HCT116 (cell line): Measurements from ENCODE around the gene PSMD5. TPM values are rescaled to one million over a fixed set of nuclear protein-coding genes. Genes with fewer than 3 reads are reported as not detected.
A peak's percentile ranks its signal among the peaks of the same experiment; 100 is the strongest.

Experiments
- ATAC-seq: fragments of 200-7000 bp; cut with Tn5 transposase; 2 replicates; pipeline ENCODE4 v1.9.1; 2020; ENCODE audit warnings: mild to moderate bottlenecking, moderate library complexity
- BruUV-seq: library from RNA; stranded (reverse); fragments of 400-500 nt; replicated peaks from 2 replicates; lab custom pipeline; 2021; lab: Mats Ljungman, UMichigan
- CTCF ChIA-PET: fragments of 300-600 bp; sonication (Branson Sonifier 250); formaldehyde crosslinking; loops from one replicate; lab custom pipeline; 2021; ENCODE audit warnings: antibody characterized with exemption; lab: Charles Lee
- POLR2A ChIA-PET: fragments of 300-600, 350-600 bp; sonication (Branson Sonifier 250); formaldehyde crosslinking; loops from one replicate; lab custom pipeline; 2021; ENCODE audit warnings: antibody characterized with exemption; lab: Charles Lee
- RAD21 ChIA-PET, 2 experiments: fragments of 300-600 bp; sonication (Branson Sonifier 250); formaldehyde crosslinking; loops; one replicate each; lab custom pipeline; 2023; ENCODE audit warnings: low total read pairs in 2 of 2; ENCODE audit not compliant: uncharacterized antibody in 2 of 2, unreplicated experiment in 2 of 2, low non-redundant PET in 1 of 2; lab: Charles Lee
- DNase-seq: peaks from one replicate; pipeline ENCODE4 v3.0.0-alpha.2; 2010; ENCODE audit warnings: low read depth, low spot score
- H2AFZ ChIP-seq: fragments of 200-600 bp; shearing (Covaris generic), sonication (generic); 2 replicates; pipeline ENCODE4 v1.6.1; 2017; ENCODE audit warnings: low read depth, mixed run types, mixed read lengths, antibody characterized with exemption, low read length; ENCODE audit not compliant: poor library complexity, severe bottlenecking
- H3K27ac ChIP-seq: 2 replicates; pipeline ENCODE4 v1.5.1; 2012; ENCODE audit warnings: low read depth, low read length
- H3K27me3 ChIP-seq: fragments of 200-600 bp; sonication (generic); 2 replicates; pipeline ENCODE4 v1.6.1; 2016; ENCODE audit warnings: mixed run types, low read length, mixed read lengths; ENCODE audit not compliant: insufficient read depth
- H3K36me3 ChIP-seq, 2 experiments: fragments of 200-500 bp in 1 of 2; fragments of 200-600 bp in 1 of 2; sonication (Bioruptor generic) in 1 of 2; sonication (generic) in 1 of 2; 2 replicates each; pipeline versions ENCODE4 v1.5.1 to v1.6.1; 2014 to 2016; ENCODE audit warnings: low read length in 2 of 2, inconsistent platforms in 1 of 2, mixed read lengths in 1 of 2, mixed run types in 1 of 2; ENCODE audit not compliant: insufficient read depth in 2 of 2, control insufficient read depth in 1 of 2
- H3K4me1 ChIP-seq, 2 experiments: fragments of 200-600 bp in 1 of 2; sonication (generic) in 1 of 2; 2 replicates each; pipeline versions ENCODE4 v1.5.1 to v1.6.1; 2012 to 2017; ENCODE audit warnings: low read length in 2 of 2, inconsistent platforms in 1 of 2, mild to moderate bottlenecking in 1 of 2, mixed read lengths in 1 of 2, mixed run types in 1 of 2, moderate library complexity in 1 of 2; ENCODE audit not compliant: insufficient read depth in 2 of 2, control insufficient read depth in 1 of 2
- H3K4me2 ChIP-seq: fragments of 200-600 bp; sonication (generic); 2 replicates; pipeline ENCODE4 v1.6.1; 2017; ENCODE audit warnings: mixed run types, low read length, mixed read lengths
- H3K4me3 ChIP-seq, 2 experiments: fragments of 200-600 bp in 1 of 2; sonication (generic) in 1 of 2; replicated peaks in 1 of 2; 2 replicates each; pipeline ENCODE4 v1.5.1; 2011 to 2016; ENCODE audit warnings: low read length in 2 of 2, control low read depth in 1 of 2, low read depth in 1 of 2, mild to moderate bottlenecking in 1 of 2, mixed read lengths in 1 of 2, mixed run types in 1 of 2
- H3K79me2 ChIP-seq: fragments of 200-600 bp; sonication (generic); 2 replicates; pipeline ENCODE4 v1.6.1; 2017; ENCODE audit warnings: mild to moderate bottlenecking, mixed run types, low read length, moderate library complexity, mixed read lengths; ENCODE audit not compliant: insufficient read depth
- H3K9ac ChIP-seq: fragments of 200-600 bp; sonication (generic); 2 replicates; pipeline ENCODE4 v1.6.1; 2016; ENCODE audit warnings: low read length, mixed read lengths
- H3K9me2 ChIP-seq: fragments of 200-600 bp; sonication (generic), shearing (Covaris generic); 2 replicates; pipeline ENCODE4 v1.6.1; 2017; ENCODE audit warnings: mixed run types, mild to moderate bottlenecking, moderate library complexity; ENCODE audit not compliant: insufficient read depth
- H3K9me3 ChIP-seq, 2 experiments: fragments of 200-500 bp in 1 of 2; fragments of 200-600 bp in 1 of 2; sonication (Bioruptor generic) in 1 of 2; sonication (generic) in 1 of 2; 2 replicates each; pipeline ENCODE4 v1.6.1; 2014 to 2017; ENCODE audit warnings: low read length in 2 of 2, mixed read lengths in 2 of 2, inconsistent platforms in 1 of 2, low read depth in 1 of 2, mild to moderate bottlenecking in 1 of 2, mixed run types in 1 of 2, moderate library complexity in 1 of 2; ENCODE audit not compliant: control insufficient read depth in 1 of 2, insufficient read depth in 1 of 2
- H4K20me1 ChIP-seq: fragments of 200-600 bp; sonication (generic), shearing (Covaris generic); 2 replicates; pipeline ENCODE4 v1.6.1; 2017; ENCODE audit warnings: mixed run types, mild to moderate bottlenecking, moderate library complexity; ENCODE audit not compliant: insufficient read depth
- ATF3 ChIP-seq: IDR thresholded peaks from 2 replicates; pipeline ENCODE4 v1.6.1; 2012
- CEBPB ChIP-seq: IDR thresholded peaks from 2 replicates; pipeline ENCODE4 v1.6.1; 2012; ENCODE audit warnings: low read depth
- EGR1 ChIP-seq: IDR thresholded peaks from 2 replicates; pipeline ENCODE4 v1.6.1; 2012; ENCODE audit warnings: low read depth
- ELF1 ChIP-seq: IDR thresholded peaks from 2 replicates; pipeline ENCODE4 v1.6.1; 2012; ENCODE audit warnings: low read depth, borderline replicate concordance
- EZH2 ChIP-seq: fragments of 200-600 bp; sonication (generic); IDR thresholded peaks from 2 replicates; pipeline ENCODE4 v1.6.1; 2017; ENCODE audit warnings: antibody characterized with exemption, mixed run types
- SIN3A ChIP-seq: IDR thresholded peaks from 2 replicates; pipeline ENCODE4 v1.6.1; 2012; ENCODE audit warnings: low read depth
- intact Hi-C: fragments of 100-400 bp; cut with micrococcal nuclease; formaldehyde crosslinking; loops from 2 replicates; pipeline ENCODE4 v1.10.0; 2022
- total RNA-seq: library from RNA; stranded (reverse); gene quantifications from one replicate; pipeline ENCODE4 v1.2.1, GENCODE V29; 2021; ENCODE audit not compliant: unreplicated experiment
- TF ChIP-seq, protein P1 (sequence below), 3 experiments: fragments of 200-600 bp in 1 of 3; sonication (generic) in 1 of 3; IDR thresholded peaks in 2 of 3; conservative IDR thresholded peaks in 1 of 3; 2 replicates each; pipeline ENCODE4 v1.5.1; 2012 to 2017; ENCODE audit warnings: low read depth in 2 of 3, low read length in 2 of 3, antibody characterized with exemption in 1 of 3, borderline replicate concordance in 1 of 3, control low read depth in 1 of 3, mild to moderate bottlenecking in 1 of 3, mixed read lengths in 1 of 3, mixed run types in 1 of 3, moderate library complexity in 1 of 3; ENCODE audit not compliant: insufficient read depth in 1 of 3

Gene PSMD5
- total RNA-seq, 1 experiment from 2014 or later, result 64.3 TPM

DNA sequence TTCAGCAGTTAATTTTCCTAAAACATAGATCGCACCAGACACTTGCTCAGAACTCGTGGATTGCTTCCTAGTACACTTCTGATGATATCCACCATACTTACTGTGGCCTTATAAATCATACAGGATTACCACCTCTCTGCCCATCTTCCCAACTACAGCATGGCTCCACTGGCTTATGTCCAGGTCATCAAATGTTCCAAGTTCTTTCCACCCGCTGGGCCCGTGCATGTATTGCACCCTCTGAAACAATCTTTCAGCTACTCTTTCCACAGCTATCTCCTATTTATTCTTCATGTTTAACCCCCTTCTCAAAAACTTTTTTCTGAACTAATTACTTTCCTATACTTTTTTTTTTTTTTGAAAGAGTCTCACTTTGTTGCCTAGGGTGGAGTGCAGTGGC lies 68.0 kb downstream of the PSMD5 start:
- H2AFZ ChIP-seq, result no peak overlapping the region
- ATAC-seq (no peak), DNase-seq (no peak)
- POLR2A ChIA-PET, result no interaction called here
- CTCF ChIA-PET, result no interaction called here
- no peaks in the 10 kb centered on the region for H3K9me3 ChIP-seq
- H3K9me2 ChIP-seq, result no peaks in the 10 kb centered on the region
- TF ChIP-seq, protein P1, sequence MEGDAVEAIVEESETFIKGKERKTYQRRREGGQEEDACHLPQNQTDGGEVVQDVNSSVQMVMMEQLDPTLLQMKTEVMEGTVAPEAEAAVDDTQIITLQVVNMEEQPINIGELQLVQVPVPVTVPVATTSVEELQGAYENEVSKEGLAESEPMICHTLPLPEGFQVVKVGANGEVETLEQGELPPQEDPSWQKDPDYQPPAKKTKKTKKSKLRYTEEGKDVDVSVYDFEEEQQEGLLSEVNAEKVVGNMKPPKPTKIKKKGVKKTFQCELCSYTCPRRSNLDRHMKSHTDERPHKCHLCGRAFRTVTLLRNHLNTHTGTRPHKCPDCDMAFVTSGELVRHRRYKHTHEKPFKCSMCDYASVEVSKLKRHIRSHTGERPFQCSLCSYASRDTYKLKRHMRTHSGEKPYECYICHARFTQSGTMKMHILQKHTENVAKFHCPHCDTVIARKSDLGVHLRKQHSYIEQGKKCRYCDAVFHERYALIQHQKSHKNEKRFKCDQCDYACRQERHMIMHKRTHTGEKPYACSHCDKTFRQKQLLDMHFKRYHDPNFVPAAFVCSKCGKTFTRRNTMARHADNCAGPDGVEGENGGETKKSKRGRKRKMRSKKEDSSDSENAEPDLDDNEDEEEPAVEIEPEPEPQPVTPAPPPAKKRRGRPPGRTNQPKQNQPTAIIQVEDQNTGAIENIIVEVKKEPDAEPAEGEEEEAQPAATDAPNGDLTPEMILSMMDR (IDR thresholded peaks at IDR 0.05 in 2 of 3, conservative IDR thresholded peaks at IDR 0.05 in 1 of 3; ENCODE audit: borderline replicate concordance in 1 of 3, insufficient read depth in 1 of 3, low read depth in 2 of 3, low read length in 2 of 3), result peak in 1 of 3 experiments; percentile 9; a peak in 1 of 6 replicates
- no peak for TF ChIP-seq EGR1
- no peaks in the 10 kb centered on the region for H3K27me3 ChIP-seq
- H4K20me1 ChIP-seq, result no peaks in the 10 kb centered on the region
- peaks cover 29 to 43% of the 10 kb centered on the region in 2 experiments; a peak in 3 of 4 replicates for H3K36me3 ChIP-seq
- H3K27ac ChIP-seq, result no peak overlapping the region
- no peak overlapping the region for H3K9ac ChIP-seq
- no TSS peak for BruUV-seq
- no peak overlapping the region for H3K4me2 ChIP-seq
- intact Hi-C loops, result no loop called here
- RAD21 ChIA-PET, result no interaction called here
- H3K4me1 ChIP-seq, result no peaks in the 10 kb centered on the region
- H3K79me2 ChIP-seq, result peaks cover 14% of the 10 kb centered on the region; the same call in 1 of the 2 replicates
- H3K4me3 ChIP-seq, result no peak overlapping the region

DNA sequence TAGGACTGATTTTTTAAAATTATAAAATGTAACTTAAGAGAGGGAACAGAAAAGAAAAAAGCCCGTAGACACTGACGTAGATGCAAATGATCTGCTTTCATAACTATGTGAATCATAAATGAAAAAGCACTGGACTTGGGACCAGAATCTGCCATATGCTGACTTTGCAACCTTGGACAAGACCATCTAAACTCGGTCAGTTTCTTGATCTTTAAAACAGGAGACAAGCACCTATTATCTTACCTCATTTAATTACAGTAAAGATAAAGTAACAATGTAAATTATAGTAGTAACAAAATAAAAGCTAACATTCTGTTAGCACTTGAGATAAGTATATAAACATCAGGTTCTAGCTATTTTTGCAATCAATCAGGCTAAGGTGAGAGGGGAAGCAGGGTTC lies 69.5 kb downstream of the PSMD5 start:
- Histone ChIP-seq H3K27ac (no peak overlapping the region), H3K27me3 (no peaks in the 10 kb centered on the region), H4K20me1 (no peaks in the 10 kb centered on the region), H3K4me1 (no peaks in the 10 kb centered on the region), H3K4me3 (no peak overlapping the region), H3K9me3 (no peaks in the 10 kb centered on the region), H3K36me3 (peaks cover 35 to 52% of the 10 kb centered on the region in 2 experiments), H3K79me2 (peaks cover 4% of the 10 kb centered on the region; the same call in 1 of the 2 replicates), H3K9me2 (no peaks in the 10 kb centered on the region), H3K4me2 (no peak overlapping the region), H3K9ac (no peak overlapping the region), H2AFZ (no peak overlapping the region)
- RAD21 ChIA-PET, result no interaction called here
- intact Hi-C loops, result no loop called here
- POLR2A ChIA-PET, result no interaction called here
- TF ChIP-seq CEBPB (no peak), EZH2 (no peak), ATF3 (no peak), SIN3A (no peak), ELF1 (no peak)
- BruUV-seq, result no TSS peak
- CTCF ChIA-PET, result interaction anchor here (1.4 kb wide), 1 partner anchor 16 kb away, joined by 4 read pairs; no protein-coding TSS in a partner anchor
- ATAC-seq (no peak), DNase-seq (no peak)
